Omental fat pad (tissue), 4 donors: Measurements from ENCODE around the gene DHRS13. TPM values are rescaled to one million over a fixed set of nuclear protein-coding genes. Genes with fewer than 3 reads are reported as not detected.

Source experiments
- ATAC-seq: fragments of 150-250 bp; one replicate; pipeline ENCODE4 v1.9.1; 2016; ENCODE audit warnings: mild to moderate bottlenecking, moderate library complexity; ENCODE audit not compliant: low FRiP score
- DNase-seq: peaks from one replicate; pipeline ENCODE4 v3.0.0-alpha.2; 2019; ENCODE audit warnings: low spot score
- CTCF ChIP-seq, 3 donors: fragments of 450-650 bp; IDR thresholded peaks; one replicate each; pipeline ENCODE4 v1.5.1; 2016 to 2017; ENCODE audit warnings: antibody characterized with exemption in 3 of 3, mild to moderate bottlenecking in 3 of 3, moderate library complexity in 2 of 3
- total RNA-seq, 4 donors: library from RNA; depleted of rRNA; stranded (reverse); fragments of >200 nt; gene quantifications; one replicate each; pipeline ENCODE4 v1.1.0, GENCODE V29; 2016

DHRS13 gene
- total RNA-seq, 4 donors from 2014 or later = 5.0 to 11.3 (median 6.3) TPM

GRCh38 chr17:28949185-28950016 lies 46.5 kb upstream of the DHRS13 start:
- DNase-seq = no peak
- no peak for TF ChIP-seq CTCF (IDR thresholded peaks at IDR 0.05)
- ATAC-seq = no peak

GRCh38 chr17:28948873-28949184 lies 46.0 kb upstream of the DHRS13 start:
- ATAC-seq (no peak), DNase-seq (no peak)
- no peak for TF ChIP-seq CTCF (IDR thresholded peaks at IDR 0.05)

- DNase-seq (no peak), ATAC-seq (no peak)
- no peak for TF ChIP-seq CTCF (IDR thresholded peaks at IDR 0.05)
Observed at GRCh38 chr17:28948342-28948741, 45.5 kb upstream of the DHRS13 start.

GRCh38 chr17:28947639-28948038 lies 44.8 kb upstream of the DHRS13 start:
- DNase-seq = no peak
- no peak for TF ChIP-seq CTCF (IDR thresholded peaks at IDR 0.05)
- ATAC-seq = no peak

- no peak for TF ChIP-seq CTCF (IDR thresholded peaks at IDR 0.05)
- no peak for DNase-seq
- ATAC-seq = no peak
Observed at GRCh38 chr17:28946239-28946638, 43.4 kb upstream of the DHRS13 start.

- no peak for TF ChIP-seq CTCF (IDR thresholded peaks at IDR 0.05)
- DNase-seq (no peak), ATAC-seq (no peak)
Observed at GRCh38 chr17:28944862-28945741, 42.2 kb upstream of the DHRS13 start.
